ENCODE data around the gene NPPA. TPM values are rescaled to one million over a fixed set of nuclear protein-coding genes. Genes with fewer than 3 reads are reported as not detected.

The NPPA gene
- polyA plus RNA-seq, 1 of the 3 experiments (the other 2 are of a cell fraction) = not detected

DNA sequence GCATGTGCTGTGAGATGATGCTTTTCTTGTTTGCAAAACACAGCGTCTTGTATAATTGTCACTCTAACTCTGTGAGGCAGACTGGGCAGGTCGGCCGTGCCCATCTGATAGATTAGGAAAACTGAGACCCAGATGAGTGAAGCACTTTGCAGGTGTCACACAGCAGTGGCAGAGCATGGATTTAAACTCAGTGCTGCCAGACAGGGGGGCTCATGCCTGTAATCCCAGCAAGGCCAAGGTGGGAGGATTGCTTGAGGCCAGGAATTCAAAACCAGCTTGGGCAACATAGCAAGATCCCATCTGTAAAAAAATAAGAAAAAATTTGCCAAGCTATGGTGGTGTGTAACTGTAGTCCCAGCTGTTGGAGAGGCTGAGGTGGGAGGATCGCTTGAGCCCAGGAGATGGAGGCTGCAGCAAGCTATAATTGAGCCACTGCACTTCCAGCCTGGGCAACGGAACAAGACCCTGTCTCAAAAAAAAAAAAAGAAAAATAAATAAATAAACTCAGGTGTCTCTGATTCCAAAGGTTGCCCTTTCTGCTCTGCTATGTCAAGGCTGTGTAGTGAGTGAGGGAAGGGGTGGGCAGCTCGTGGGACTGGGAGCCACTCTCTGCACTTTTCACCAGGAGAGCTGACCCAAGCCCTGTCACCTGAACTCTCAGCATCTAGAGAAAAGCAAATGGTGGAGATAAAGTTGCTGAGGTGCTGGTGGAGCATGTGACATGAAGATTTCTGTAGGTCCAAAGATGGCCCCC is 44.0 kb upstream of the NPPA start:
- Histone ChIP-seq H3F3A (replicated peaks; ENCODE audit: insufficient read depth) (no peaks in the 10 kb centered on the region), H3K36me3 (replicated peaks in 1 of 2; ENCODE audit: control insufficient read depth in 1 of 2, insufficient read depth in 2 of 2, low read length in 1 of 2) (no peaks in the 10 kb centered on the region), H2AFZ (ENCODE audit: low read depth) (no peak overlapping the region), H3K27me3 (ENCODE audit: insufficient read depth) (0 out of 2 replicates have a peak, but pooled peaks cover 6% of the 10 kb centered on the region), H4K20me1 (ENCODE audit: insufficient read depth) (no peaks in the 10 kb centered on the region), H3K4me3 (ENCODE audit: low read depth in 2 of 2, low read length in 1 of 2) (no peak overlapping the region), H3K9me2 (no peaks in the 10 kb centered on the region), H3K4me1 (ENCODE audit: control insufficient read depth in 1 of 2, insufficient read depth in 2 of 2, low read depth in 1 of 2, low read length in 1 of 2) (peaks cover 0 to 8% of the 10 kb centered on the region in 2 experiments; a peak in 1 of 4 replicates), H3K79me2 (ENCODE audit: insufficient read depth) (no peaks in the 10 kb centered on the region), H3K9ac (no peak overlapping the region), H3K27ac (ENCODE audit: low read depth in 2 of 2, low read length in 1 of 2) (no peak overlapping the region), H3K9me3 (no peaks in the 10 kb centered on the region), H3K4me2 (no peak overlapping the region)
- ChIA-PET POLR2A (interaction anchor here (0.6 to 2.0 kb wide), 4 partner anchors 16 to 50 kb away, joined by 3 to 7 read pairs (median 3); no protein-coding TSS in a partner anchor), CTCF (interaction anchor here (0.7 to 14.8 kb wide), 10 partner anchors 10 to 49 kb away, joined by 3 to 316 read pairs (median 4); partner anchors contain the start of genes NPPA and NPPB)
- TF ChIP-seq, protein P1, sequence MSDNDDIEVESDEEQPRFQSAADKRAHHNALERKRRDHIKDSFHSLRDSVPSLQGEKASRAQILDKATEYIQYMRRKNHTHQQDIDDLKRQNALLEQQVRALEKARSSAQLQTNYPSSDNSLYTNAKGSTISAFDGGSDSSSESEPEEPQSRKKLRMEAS (IDR thresholded peaks at IDR 0.05; ENCODE audit: low read depth) = no peak
- TF ChIP-seq JUND (IDR thresholded peaks at IDR 0.05) = no peak
- no peak for TF ChIP-seq TCF12 (IDR thresholded peaks at IDR 0.05)
- no peak for TF ChIP-seq RCOR1 (IDR thresholded peaks at IDR 0.05; ENCODE audit: low read length)
- no peak for TF ChIP-seq YY1 (IDR thresholded peaks at IDR 0.05; ENCODE audit: low read depth)
- TF ChIP-seq, protein P2, sequence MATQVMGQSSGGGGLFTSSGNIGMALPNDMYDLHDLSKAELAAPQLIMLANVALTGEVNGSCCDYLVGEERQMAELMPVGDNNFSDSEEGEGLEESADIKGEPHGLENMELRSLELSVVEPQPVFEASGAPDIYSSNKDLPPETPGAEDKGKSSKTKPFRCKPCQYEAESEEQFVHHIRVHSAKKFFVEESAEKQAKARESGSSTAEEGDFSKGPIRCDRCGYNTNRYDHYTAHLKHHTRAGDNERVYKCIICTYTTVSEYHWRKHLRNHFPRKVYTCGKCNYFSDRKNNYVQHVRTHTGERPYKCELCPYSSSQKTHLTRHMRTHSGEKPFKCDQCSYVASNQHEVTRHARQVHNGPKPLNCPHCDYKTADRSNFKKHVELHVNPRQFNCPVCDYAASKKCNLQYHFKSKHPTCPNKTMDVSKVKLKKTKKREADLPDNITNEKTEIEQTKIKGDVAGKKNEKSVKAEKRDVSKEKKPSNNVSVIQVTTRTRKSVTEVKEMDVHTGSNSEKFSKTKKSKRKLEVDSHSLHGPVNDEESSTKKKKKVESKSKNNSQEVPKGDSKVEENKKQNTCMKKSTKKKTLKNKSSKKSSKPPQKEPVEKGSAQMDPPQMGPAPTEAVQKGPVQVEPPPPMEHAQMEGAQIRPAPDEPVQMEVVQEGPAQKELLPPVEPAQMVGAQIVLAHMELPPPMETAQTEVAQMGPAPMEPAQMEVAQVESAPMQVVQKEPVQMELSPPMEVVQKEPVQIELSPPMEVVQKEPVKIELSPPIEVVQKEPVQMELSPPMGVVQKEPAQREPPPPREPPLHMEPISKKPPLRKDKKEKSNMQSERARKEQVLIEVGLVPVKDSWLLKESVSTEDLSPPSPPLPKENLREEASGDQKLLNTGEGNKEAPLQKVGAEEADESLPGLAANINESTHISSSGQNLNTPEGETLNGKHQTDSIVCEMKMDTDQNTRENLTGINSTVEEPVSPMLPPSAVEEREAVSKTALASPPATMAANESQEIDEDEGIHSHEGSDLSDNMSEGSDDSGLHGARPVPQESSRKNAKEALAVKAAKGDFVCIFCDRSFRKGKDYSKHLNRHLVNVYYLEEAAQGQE (IDR thresholded peaks at IDR 0.05; ENCODE audit: low read depth, low read length) = no peak
- no peak for TF ChIP-seq GATA2 (CRISPR knock-in tag; IDR thresholded peaks at IDR 0.05)
- TF ChIP-seq, protein P3, sequence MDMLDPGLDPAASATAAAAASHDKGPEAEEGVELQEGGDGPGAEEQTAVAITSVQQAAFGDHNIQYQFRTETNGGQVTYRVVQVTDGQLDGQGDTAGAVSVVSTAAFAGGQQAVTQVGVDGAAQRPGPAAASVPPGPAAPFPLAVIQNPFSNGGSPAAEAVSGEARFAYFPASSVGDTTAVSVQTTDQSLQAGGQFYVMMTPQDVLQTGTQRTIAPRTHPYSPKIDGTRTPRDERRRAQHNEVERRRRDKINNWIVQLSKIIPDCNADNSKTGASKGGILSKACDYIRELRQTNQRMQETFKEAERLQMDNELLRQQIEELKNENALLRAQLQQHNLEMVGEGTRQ (IDR thresholded peaks at IDR 0.05; ENCODE audit: borderline replicate concordance, low read depth, low read length) = no peak
- no peak for TF ChIP-seq SMC3 (IDR thresholded peaks at IDR 0.05; ENCODE audit: low read depth, low read length)
- no peak for TF ChIP-seq RAD21 (IDR thresholded peaks at IDR 0.05; ENCODE audit: low read length)
- TF ChIP-seq, protein P4, sequence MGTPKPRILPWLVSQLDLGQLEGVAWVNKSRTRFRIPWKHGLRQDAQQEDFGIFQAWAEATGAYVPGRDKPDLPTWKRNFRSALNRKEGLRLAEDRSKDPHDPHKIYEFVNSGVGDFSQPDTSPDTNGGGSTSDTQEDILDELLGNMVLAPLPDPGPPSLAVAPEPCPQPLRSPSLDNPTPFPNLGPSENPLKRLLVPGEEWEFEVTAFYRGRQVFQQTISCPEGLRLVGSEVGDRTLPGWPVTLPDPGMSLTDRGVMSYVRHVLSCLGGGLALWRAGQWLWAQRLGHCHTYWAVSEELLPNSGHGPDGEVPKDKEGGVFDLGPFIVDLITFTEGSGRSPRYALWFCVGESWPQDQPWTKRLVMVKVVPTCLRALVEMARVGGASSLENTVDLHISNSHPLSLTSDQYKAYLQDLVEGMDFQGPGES (IDR thresholded peaks at IDR 0.05; ENCODE audit: low read depth, low read length) = no peak
- TF ChIP-seq, protein P5, sequence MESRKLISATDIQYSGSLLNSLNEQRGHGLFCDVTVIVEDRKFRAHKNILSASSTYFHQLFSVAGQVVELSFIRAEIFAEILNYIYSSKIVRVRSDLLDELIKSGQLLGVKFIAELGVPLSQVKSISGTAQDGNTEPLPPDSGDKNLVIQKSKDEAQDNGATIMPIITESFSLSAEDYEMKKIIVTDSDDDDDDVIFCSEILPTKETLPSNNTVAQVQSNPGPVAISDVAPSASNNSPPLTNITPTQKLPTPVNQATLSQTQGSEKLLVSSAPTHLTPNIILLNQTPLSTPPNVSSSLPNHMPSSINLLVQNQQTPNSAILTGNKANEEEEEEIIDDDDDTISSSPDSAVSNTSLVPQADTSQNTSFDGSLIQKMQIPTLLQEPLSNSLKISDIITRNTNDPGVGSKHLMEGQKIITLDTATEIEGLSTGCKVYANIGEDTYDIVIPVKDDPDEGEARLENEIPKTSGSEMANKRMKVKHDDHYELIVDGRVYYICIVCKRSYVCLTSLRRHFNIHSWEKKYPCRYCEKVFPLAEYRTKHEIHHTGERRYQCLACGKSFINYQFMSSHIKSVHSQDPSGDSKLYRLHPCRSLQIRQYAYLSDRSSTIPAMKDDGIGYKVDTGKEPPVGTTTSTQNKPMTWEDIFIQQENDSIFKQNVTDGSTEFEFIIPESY (IDR thresholded peaks at IDR 0.05; ENCODE audit: borderline replicate concordance, low read depth) = no peak
- TF ChIP-seq, protein P6, sequence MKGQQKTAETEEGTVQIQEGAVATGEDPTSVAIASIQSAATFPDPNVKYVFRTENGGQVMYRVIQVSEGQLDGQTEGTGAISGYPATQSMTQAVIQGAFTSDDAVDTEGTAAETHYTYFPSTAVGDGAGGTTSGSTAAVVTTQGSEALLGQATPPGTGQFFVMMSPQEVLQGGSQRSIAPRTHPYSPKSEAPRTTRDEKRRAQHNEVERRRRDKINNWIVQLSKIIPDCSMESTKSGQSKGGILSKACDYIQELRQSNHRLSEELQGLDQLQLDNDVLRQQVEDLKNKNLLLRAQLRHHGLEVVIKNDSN (IDR thresholded peaks at IDR 0.05; ENCODE audit: borderline replicate concordance, low read depth) = no peak
- no peak for TF ChIP-seq TEAD4 (IDR thresholded peaks at IDR 0.05; ENCODE audit: borderline replicate concordance, insufficient read depth)
- no peak for TF ChIP-seq MXI1 (IDR thresholded peaks at IDR 0.05; ENCODE audit: low read depth, low read length)
- TF ChIP-seq POLR2AphosphoS5 (IDR thresholded peaks at IDR 0.05; ENCODE audit: low read depth, low read length) = no peak
- TF ChIP-seq FOXM1 (IDR thresholded peaks at IDR 0.05; ENCODE audit: low read depth) = no peak
- WGBS (ENCODE audit: low lambda C conversion rate) = 44% methylated on average over 6 of the region's 6 CpGs
- no peak for DNase-seq

All from SK-N-SH (cell line).